PC-3 (cell line): ENCODE results near the gene HIVEP3. TPM values are rescaled to one million over a fixed set of nuclear protein-coding genes. Genes with fewer than 3 reads are reported as not detected.

Experiments
- ATAC-seq: fragments of 200-7000 bp; cut with Tn5 transposase; 2 replicates; pipeline ENCODE4 v1.9.1; 2020; ENCODE audit warnings: mild to moderate bottlenecking, moderate library complexity
- BruUV-seq: library from RNA; stranded (reverse); fragments of 400-500 nt; replicated peaks from 2 replicates; lab custom pipeline; 2021; lab: Mats Ljungman, UMichigan
- CTCF ChIA-PET: fragments of 300-600 bp; sonication (Branson Sonifier 250); formaldehyde crosslinking; loops from one replicate; lab custom pipeline; 2022; ENCODE audit warnings: antibody characterized with exemption; lab: Charles Lee
- POLR2A ChIA-PET: fragments of 300-600 bp; sonication (Branson Sonifier 250); formaldehyde crosslinking; loops from one replicate; lab custom pipeline; 2022; ENCODE audit warnings: antibody characterized with exemption; ENCODE audit not compliant: unreplicated experiment; lab: Charles Lee
- DNase-seq: peaks from one replicate; pipeline ENCODE4 v3.0.0-alpha.2; 2015
- H2AFZ ChIP-seq: fragments of 300-600 bp; sonication (generic); 2 replicates; pipeline ENCODE4 v1.6.0; 2016; ENCODE audit warnings: antibody characterized with exemption, low read length
- H3F3A ChIP-seq: fragments of 300-600 bp; sonication (generic); one replicate; pipeline ENCODE4 v1.6.0; 2017; ENCODE audit warnings: antibody characterized with exemption, low read length, control low read depth, mild to moderate bottlenecking; ENCODE audit not compliant: unreplicated experiment
- H3K27ac ChIP-seq: fragments of 300-600 bp; sonication (generic); 2 replicates; pipeline ENCODE4 v1.5.1; 2016; ENCODE audit warnings: mild to moderate bottlenecking, low read length
- H3K27me3 ChIP-seq: fragments of 300-600 bp; sonication (generic); 2 replicates; pipeline ENCODE4 v1.6.1; 2016; ENCODE audit warnings: low read length, mixed read lengths
- H3K36me3 ChIP-seq: fragments of 300-600 bp; sonication (generic); 2 replicates; pipeline ENCODE4 v1.6.1; 2016; ENCODE audit warnings: low read depth, mixed run types, low read length, mixed read lengths
- H3K4me1 ChIP-seq: fragments of 300-600 bp; sonication (generic); 2 replicates; pipeline ENCODE4 v1.5.1; 2016; ENCODE audit warnings: low read length; ENCODE audit not compliant: insufficient read depth
- H3K4me2 ChIP-seq: fragments of 300-600 bp; sonication (generic); 2 replicates; pipeline ENCODE4 v1.6.0; 2016; ENCODE audit warnings: low read length
- H3K4me3 ChIP-seq: fragments of 300-600 bp; sonication (generic); 2 replicates; pipeline ENCODE4 v1.5.1; 2016; ENCODE audit warnings: mild to moderate bottlenecking, low read length, mixed read lengths
- H3K79me2 ChIP-seq: fragments of 300-600 bp; sonication (generic); 2 replicates; pipeline ENCODE4 v1.6.1; 2017; ENCODE audit warnings: low read length, mixed read lengths
- H3K9ac ChIP-seq: fragments of 300-600 bp; sonication (generic); 2 replicates; pipeline ENCODE4 v1.6.0; 2016; ENCODE audit warnings: mild to moderate bottlenecking, low read length
- H3K9me2 ChIP-seq: fragments of 300-600 bp; sonication (generic); replicated peaks from 2 replicates; pipeline ENCODE4 v1.6.1; 2016; ENCODE audit warnings: mixed run types, low read length, mixed read lengths
- H3K9me3 ChIP-seq: fragments of 300-600 bp; sonication (generic); 2 replicates; pipeline ENCODE4 v1.6.1; 2016; ENCODE audit warnings: low read length, mixed read lengths
- H4K20me1 ChIP-seq: fragments of 300-600 bp; sonication (generic); 2 replicates; pipeline ENCODE4 v1.6.1; 2016; ENCODE audit warnings: low read length, mixed read lengths
- EZH2 ChIP-seq: fragments of 300-600 bp; sonication (generic); IDR thresholded peaks from one replicate; pipeline ENCODE4 v1.6.1; 2017; ENCODE audit warnings: antibody characterized with exemption, mild to moderate bottlenecking, low read length; ENCODE audit not compliant: unreplicated experiment
- EZH2phosphoT487 ChIP-seq: fragments of 300-600 bp; sonication (generic); IDR thresholded peaks from 2 replicates; pipeline ENCODE4 v1.6.1; 2018; ENCODE audit warnings: mild to moderate bottlenecking, antibody characterized with exemption, low read length, borderline replicate concordance
- intact Hi-C: fragments of 100-400 bp; cut with micrococcal nuclease; formaldehyde crosslinking; loops from 2 replicates; pipeline ENCODE4 v1.9.0; 2023
- total RNA-seq: library from RNA; depleted of rRNA; stranded (reverse); fragments of >200 nt; gene quantifications from 2 replicates; pipeline ENCODE4 v1.2.3, GENCODE V29; 2014
- TF ChIP-seq, protein P1 (sequence below): fragments of 300-600 bp; sonication (generic); conservative IDR thresholded peaks from 2 replicates; pipeline ENCODE4 v1.5.1; 2017; ENCODE audit warnings: antibody characterized with exemption, low read depth, mild to moderate bottlenecking, low read length

Gene HIVEP3
- total RNA-seq, 1 experiment from 2014 or later, result 9.8 TPM

DNA sequence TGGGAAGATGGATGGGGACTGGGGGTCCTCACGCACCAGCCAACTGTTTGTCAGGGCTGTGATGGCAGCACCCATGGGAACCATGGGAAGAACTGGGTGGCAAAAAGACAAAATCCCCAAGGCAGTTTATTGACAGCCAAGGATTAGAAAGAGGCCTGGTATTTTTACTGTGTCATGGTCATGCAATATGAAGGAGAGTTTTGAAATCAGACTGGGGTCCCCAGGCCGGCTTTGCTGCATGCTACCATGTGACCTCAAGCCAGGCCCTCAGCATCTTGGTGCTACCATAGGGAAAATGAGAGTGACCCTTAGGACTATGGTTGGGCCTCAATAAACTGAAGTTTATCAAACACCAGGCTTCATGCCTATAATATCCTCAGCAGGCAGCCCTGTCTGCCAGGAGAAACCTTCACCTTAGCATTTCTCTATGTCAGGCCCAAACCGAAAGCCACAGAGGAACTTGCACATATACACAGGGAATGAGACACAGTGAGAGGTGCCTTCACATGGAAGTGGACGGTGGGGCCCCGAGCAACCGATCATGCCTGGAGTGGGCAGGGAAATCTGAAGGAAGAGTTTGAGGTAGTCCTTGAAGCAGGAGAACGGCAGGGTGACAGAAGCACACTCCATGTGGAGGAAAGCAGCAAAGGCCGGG lies 203.2 kb downstream of the HIVEP3 start:
- no peaks in the 10 kb centered on the region for H3K27me3 ChIP-seq
- POLR2A ChIA-PET, result no interaction called here
- no peak overlapping the region for H3K4me3 ChIP-seq
- no peak for ATAC-seq
- no peak overlapping the region for H3K27ac ChIP-seq
- TF ChIP-seq EZH2phosphoT487 (no peak), EZH2 (no peak)
- TF ChIP-seq, protein P1, sequence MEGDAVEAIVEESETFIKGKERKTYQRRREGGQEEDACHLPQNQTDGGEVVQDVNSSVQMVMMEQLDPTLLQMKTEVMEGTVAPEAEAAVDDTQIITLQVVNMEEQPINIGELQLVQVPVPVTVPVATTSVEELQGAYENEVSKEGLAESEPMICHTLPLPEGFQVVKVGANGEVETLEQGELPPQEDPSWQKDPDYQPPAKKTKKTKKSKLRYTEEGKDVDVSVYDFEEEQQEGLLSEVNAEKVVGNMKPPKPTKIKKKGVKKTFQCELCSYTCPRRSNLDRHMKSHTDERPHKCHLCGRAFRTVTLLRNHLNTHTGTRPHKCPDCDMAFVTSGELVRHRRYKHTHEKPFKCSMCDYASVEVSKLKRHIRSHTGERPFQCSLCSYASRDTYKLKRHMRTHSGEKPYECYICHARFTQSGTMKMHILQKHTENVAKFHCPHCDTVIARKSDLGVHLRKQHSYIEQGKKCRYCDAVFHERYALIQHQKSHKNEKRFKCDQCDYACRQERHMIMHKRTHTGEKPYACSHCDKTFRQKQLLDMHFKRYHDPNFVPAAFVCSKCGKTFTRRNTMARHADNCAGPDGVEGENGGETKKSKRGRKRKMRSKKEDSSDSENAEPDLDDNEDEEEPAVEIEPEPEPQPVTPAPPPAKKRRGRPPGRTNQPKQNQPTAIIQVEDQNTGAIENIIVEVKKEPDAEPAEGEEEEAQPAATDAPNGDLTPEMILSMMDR, result no peak
- no peak overlapping the region for H2AFZ ChIP-seq
- no peak overlapping the region for H3K9ac ChIP-seq
- H3K36me3 ChIP-seq, result no peaks in the 10 kb centered on the region
- H3K79me2 ChIP-seq, result no peaks in the 10 kb centered on the region
- CTCF ChIA-PET, result no interaction called here
- no peak for DNase-seq
- no peaks in the 10 kb centered on the region for H3K9me2 ChIP-seq
- peaks cover 25% of the 10 kb centered on the region for H3K4me1 ChIP-seq
- no peak overlapping the region for H3K4me2 ChIP-seq
- H3K9me3 ChIP-seq, result no peaks in the 10 kb centered on the region
- intact Hi-C loops, result no loop called here
- H4K20me1 ChIP-seq, result no peaks in the 10 kb centered on the region
- H3F3A ChIP-seq, result no peaks in the 10 kb centered on the region
- BruUV-seq, result no TSS peak

- TF ChIP-seq EZH2 (no peak), EZH2phosphoT487 (no peak)
- TF ChIP-seq, protein P1, result no peak
- intact Hi-C loops, result no loop called here
- DNase-seq, result no peak
- H3K36me3 ChIP-seq, result no peaks in the 10 kb centered on the region
- no peaks in the 10 kb centered on the region for H3F3A ChIP-seq
- no peak for ATAC-seq
- H3K27me3 ChIP-seq, result no peaks in the 10 kb centered on the region
- no peaks in the 10 kb centered on the region for H3K79me2 ChIP-seq
- peaks cover 25% of the 10 kb centered on the region for H3K4me1 ChIP-seq
- H3K9ac ChIP-seq, result no peak overlapping the region
- BruUV-seq, result no TSS peak
- CTCF ChIA-PET, result no interaction called here
- no peak overlapping the region for H2AFZ ChIP-seq
- H3K27ac ChIP-seq, result no peak overlapping the region
- H3K9me3 ChIP-seq, result no peaks in the 10 kb centered on the region
- H3K4me2 ChIP-seq, result no peak overlapping the region
- H3K9me2 ChIP-seq, result no peaks in the 10 kb centered on the region
- no peak overlapping the region for H3K4me3 ChIP-seq
- no peaks in the 10 kb centered on the region for H4K20me1 ChIP-seq
- POLR2A ChIA-PET, result no interaction called here
Measured at GRCh38 chr1:41714638-41715389, 203.9 kb downstream of the HIVEP3 start.
